K562 (cell line): Measurements from ENCODE around the gene RBBP4. TPM values are rescaled to one million over a fixed set of nuclear protein-coding genes. Genes with fewer than 3 reads are reported as not detected.
A peak's percentile ranks its signal among the peaks of the same experiment; 100 is the strongest.

Experiments
- DEAF1 ChIP-seq: fragments of 450-650 bp; formaldehyde crosslinking; IDR thresholded peaks from 2 replicates; pipeline ENCODE4 v1.4.0; 2020; ENCODE audit warnings: mild to moderate bottlenecking, moderate library complexity
- EGR1 ChIP-seq: fragments of 450-650 bp; conservative IDR thresholded peaks from 2 replicates; pipeline ENCODE4 v1.6.1; 2017; ENCODE audit warnings: mild to moderate bottlenecking
- FOXJ2 ChIP-seq: fragments of 200-800 bp; sonication (Bioruptor generic); IDR thresholded peaks from 2 replicates; pipeline ENCODE4 v1.6.1; 2016; ENCODE audit warnings: missing genetic modification characterization, missing compliant biosample characterization
- FOXJ3 ChIP-seq: sonication (generic); formaldehyde crosslinking; IDR thresholded peaks from 2 replicates; pipeline ENCODE4 v1.4.0; 2020; ENCODE audit warnings: mild to moderate bottlenecking, missing genetic modification reagents
- GABPB1 ChIP-seq: sonication (generic); formaldehyde crosslinking; IDR thresholded peaks from 2 replicates; pipeline ENCODE4 v1.8.0; 2022; ENCODE audit warnings: mild to moderate bottlenecking, missing genetic modification reagents
- HDAC2 ChIP-seq: fragments of 450-650 bp; IDR thresholded peaks from 2 replicates; pipeline ENCODE4 v1.6.1; 2016; ENCODE audit warnings: mild to moderate bottlenecking
- KDM2B ChIP-seq: fragments of 250-450 bp; sonication (Bioruptor Pico); IDR thresholded peaks from 2 replicates; pipeline ENCODE4 v1.8.0; 2021; ENCODE audit warnings: mild to moderate bottlenecking, moderate library complexity
- KLF1 ChIP-seq: fragments of 450-650 bp; IDR thresholded peaks from 2 replicates; pipeline ENCODE4 v1.6.1; 2016; ENCODE audit warnings: missing genetic modification characterization, missing compliant biosample characterization
- KLF13 ChIP-seq: fragments of 450-650 bp; IDR thresholded peaks from 2 replicates; pipeline ENCODE4 v1.6.1; 2016; ENCODE audit warnings: missing genetic modification characterization, low read depth, mild to moderate bottlenecking, missing compliant biosample characterization, moderate library complexity, borderline replicate concordance
- MBD2 ChIP-seq: sonication (generic); IDR thresholded peaks from 2 replicates; pipeline ENCODE4 v1.6.1; 2016; ENCODE audit warnings: low read depth, borderline replicate concordance
- MCM2 ChIP-seq: fragments of 450-650 bp; IDR thresholded peaks from 2 replicates; pipeline ENCODE4 v1.6.1; 2017; ENCODE audit warnings: low read depth, mild to moderate bottlenecking
- MYNN ChIP-seq, 2 experiments: sonication (generic); formaldehyde crosslinking in 1 of 2; IDR thresholded peaks; 2 replicates each; pipeline versions ENCODE4 v1.5.0 to v1.6.1; 2016 to 2020; ENCODE audit warnings: antibody characterized with exemption in 1 of 2, missing genetic modification reagents in 1 of 2
- POLR2B ChIP-seq: fragments of 450-650 bp; IDR thresholded peaks from 2 replicates; pipeline ENCODE4 v1.6.1; 2018; ENCODE audit warnings: low read depth; ENCODE audit not compliant: partially characterized antibody
- POLR2G ChIP-seq: fragments of 200-400 bp; formaldehyde crosslinking; IDR thresholded peaks from 2 replicates; pipeline ENCODE4 v1.6.1; 2017; ENCODE audit warnings: low read depth, mild to moderate bottlenecking, antibody characterized with exemption, low read length, moderate library complexity
- PREB ChIP-seq: sonication (generic); formaldehyde crosslinking; IDR thresholded peaks from 2 replicates; pipeline ENCODE4 v1.8.1; 2023; ENCODE audit warnings: mild to moderate bottlenecking, missing genetic modification reagents
- RB1 ChIP-seq: fragments of 450-650 bp; IDR thresholded peaks from 2 replicates; pipeline ENCODE4 v1.6.1; 2017; ENCODE audit warnings: low read depth, mild to moderate bottlenecking
- SMAD1 ChIP-seq: fragments of 150-350 bp; IDR thresholded peaks from 2 replicates; pipeline ENCODE4 v1.6.1; 2014; ENCODE audit warnings: low read length, low read depth; ENCODE audit not compliant: partially characterized antibody
- TCF7L2 ChIP-seq: fragments of 150-350 bp; IDR thresholded peaks from 2 replicates; pipeline ENCODE4 v1.6.1; 2016; ENCODE audit warnings: low read depth, mild to moderate bottlenecking, low read length, moderate library complexity
- ZBTB11 ChIP-seq, 3 experiments: fragments of 200-800 bp in 1 of 3; fragments of 250-450 bp in 1 of 3; fragments of 450-650 bp in 1 of 3; sonication (Bioruptor Pico) in 1 of 3; sonication (Bioruptor generic) in 1 of 3; formaldehyde crosslinking in 1 of 3; IDR thresholded peaks; 2 replicates each; pipeline versions ENCODE4 v1.6.1 to v1.8.0; 2016 to 2022; ENCODE audit warnings: mild to moderate bottlenecking in 2 of 3, missing genetic modification characterization in 2 of 3, missing compliant biosample characterization in 1 of 3, moderate library complexity in 1 of 3
- ZNF561 ChIP-seq: fragments of 450-650 bp; formaldehyde crosslinking; conservative IDR thresholded peaks from 2 replicates; pipeline ENCODE4 v1.4.0; 2020; ENCODE audit warnings: mild to moderate bottlenecking, moderate library complexity
- ZNF586 ChIP-seq: fragments of 450-650 bp; formaldehyde crosslinking; conservative IDR thresholded peaks from 2 replicates; pipeline ENCODE4 v1.4.0; 2020; ENCODE audit warnings: mild to moderate bottlenecking, moderate library complexity
- ZSCAN29 ChIP-seq: fragments of 450-650 bp; IDR thresholded peaks from 2 replicates; pipeline ENCODE4 v1.6.1; 2017
- polyA plus RNA-seq, 8 experiments: library from polyadenylated mRNA; depleted of rRNA in 4 of 8; stranded (reverse) in 5 of 8; unstranded in 3 of 8; fragments of >200 nt; fragmentation: Nextera tagmentation in 2 of 8; fragmentation: Illumina TruSeq in 1 of 8; extraction: Ambion mirVana in 2 of 8; extraction: Trizol in 1 of 8; gene quantifications; 2 replicates each; pipeline versions ENCODE4 v1.2.1 to v1.2.3, GENCODE V29; 2011 to 2014; ENCODE audit warnings: inconsistent platforms in 1 of 8, missing spikeins in 1 of 8
- total RNA-seq, 7 experiments: library from RNA; depleted of rRNA in 6 of 7; stranded (reverse); fragments of >200 nt in 6 of 7; fragmentation: Illumina TruSeq in 2 of 7; extraction: Trizol in 2 of 7; gene quantifications; 2 replicates each; pipeline versions ENCODE4 v1.2.1 to v1.2.3, GENCODE V29; 2011 to 2021; ENCODE audit warnings: low replicate concordance in 1 of 7

Gene RBBP4
- total and polyA plus RNA-seq, 9 of the 15 experiments (the other 6 are each of a cell fraction or from before 2014, with no cell fraction given), result 185 to 409 (median 259) TPM

GRCh38 chr1:32702599-32703478 is 51.8 kb downstream of the RBBP4 start, which contains the start of gene SYNC (continued):
- TF ChIP-seq MCM2 (no peak), DEAF1 (CRISPR knock-in tag) (no peak), EGR1 (peak; percentile 77), PREB (CRISPR knock-in tag) (no peak), MYNN (IDR thresholded peaks at IDR 0.05) (peak; percentile 77), MYNN (CRISPR knock-in tag; IDR thresholded peaks at IDR 0.05) (no peak), ZNF561 (no peak), ZSCAN29 (no peak), FOXJ2 (tag) (no peak), GABPB1 (CRISPR knock-in tag) (no peak), POLR2G (peak; percentile 61), TCF7L2 (no peak), KDM2B (CRISPR knock-in tag) (0 out of 2 replicates have a peak, but pooled peaks have one; percentile 48), POLR2B (peak; percentile 60), KLF1 (tag) (peak; percentile 95), KLF13 (peak; percentile 60; the same call in 1 of the 2 replicates), FOXJ3 (CRISPR knock-in tag) (no peak), ZBTB11 (CRISPR knock-in tag; IDR thresholded peaks at IDR 0.05) (no peak), SMAD1 (no peak), HDAC2 (0 out of 2 replicates have a peak, but pooled peaks have one; percentile 39), MBD2 (peak; percentile 26; the same call in 1 of the 2 replicates), RB1 (peak; percentile 52), ZNF586 (CRISPR knock-in tag) (no peak)
